Tibial nerve (tissue), 4 donors: ENCODE results near the gene SLC5A6. TPM values are rescaled to one million over a fixed set of nuclear protein-coding genes. Genes with fewer than 3 reads are reported as not detected.

ENCODE experiments used
- DNase-seq, 2 donors: peaks; one replicate each; pipeline ENCODE4 v3.0.0-alpha.2; 2019; ENCODE audit warnings: low spot score in 2 of 2
- H3K27ac ChIP-seq, 4 donors: fragments of 200-600 bp; sonication (generic) in 3 of 4; one replicate each; pipeline ENCODE4 v1.5.1; 2017 to 2019; ENCODE audit warnings: mild to moderate bottlenecking in 1 of 4
- H3K27me3 ChIP-seq, 2 donors: fragments of 200-600 bp; sonication (generic) in 1 of 2; one replicate each; pipeline versions ENCODE4 v1.5.1 to v1.6.0; 2017 to 2019
- H3K36me3 ChIP-seq, 3 donors: fragments of 200-600 bp; sonication (generic); one replicate each; pipeline ENCODE4 v1.5.1; 2018 to 2019
- H3K4me1 ChIP-seq, 4 donors: fragments of 200-600 bp; sonication (generic) in 3 of 4; one replicate each; pipeline ENCODE4 v1.5.1; 2017 to 2019
- H3K4me3 ChIP-seq, 4 donors: fragments of 200-600 bp; sonication (generic) in 3 of 4; one replicate each; pipeline ENCODE4 v1.5.1; 2017 to 2019; ENCODE audit warnings: mild to moderate bottlenecking in 1 of 4, moderate library complexity in 1 of 4
- H3K9me3 ChIP-seq, 4 donors: fragments of 200-600 bp; sonication (generic) in 3 of 4; one replicate each; pipeline ENCODE4 v1.5.1; 2017 to 2019
- EP300 ChIP-seq, 2 donors: sonication (generic); formaldehyde crosslinking; IDR thresholded peaks; one replicate each; pipeline ENCODE4 v1.6.1; 2017; ENCODE audit warnings: antibody characterized with exemption in 2 of 2, mild to moderate bottlenecking in 1 of 2
- POLR2A ChIP-seq, 2 donors: fragments of 450-650 bp; IDR thresholded peaks; one replicate each; pipeline ENCODE4 v1.6.1; 2017; ENCODE audit warnings: antibody characterized with exemption in 2 of 2, mild to moderate bottlenecking in 2 of 2, moderate library complexity in 2 of 2
- WGBS, 2 donors: methylation state at CpG; one replicate each; pipeline ENCODE4 v1.1.5; 2018; 5-methylcytosine and 5-hydroxymethylcytosine counted together
- total RNA-seq, 4 donors: library from RNA; depleted of rRNA; stranded (reverse); fragments of >200 nt; gene quantifications; one replicate each; pipeline ENCODE4 v1.1.0, GENCODE V29; 2016
- TF ChIP-seq, protein P1 (sequence below), 5 experiments: fragments of 200-600 bp in 3 of 5; fragments of 450-650 bp in 2 of 5; sonication (generic) in 3 of 5; IDR thresholded peaks; one replicate each; pipeline ENCODE4 v1.5.1; 2016 to 2019; ENCODE audit warnings: antibody characterized with exemption in 5 of 5, mild to moderate bottlenecking in 3 of 5, moderate library complexity in 2 of 5

The SLC5A6 gene
- total RNA-seq, 4 donors from 2014 or later: 19.0 to 50.0 (median 41.5) TPM

DNA sequence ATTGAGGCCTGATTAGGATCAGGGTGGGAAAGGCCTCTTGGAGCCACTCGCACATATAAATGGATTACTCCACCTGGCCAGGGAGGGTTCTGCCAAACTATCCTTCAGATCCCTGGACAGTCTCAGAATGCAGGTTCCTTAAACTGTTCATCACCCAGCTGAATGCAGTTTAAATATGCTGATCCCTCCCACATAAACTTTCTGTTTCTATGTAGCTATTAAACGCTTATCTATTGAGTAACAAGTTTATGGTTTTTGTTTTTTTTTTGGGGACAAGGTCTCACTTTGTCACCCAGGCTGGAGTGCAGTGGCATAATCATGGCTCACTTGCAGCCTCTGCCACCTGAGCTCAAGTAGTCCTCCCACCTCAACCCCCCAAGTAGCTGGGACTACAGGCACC lies 7.0 kb upstream of the SLC5A6 start:
- Histone ChIP-seq H3K4me3 (no peak overlapping the region), H3K4me1 (peaks cover 0 to 24% (median 3%) of the 10 kb centered on the region in 4 donors), H3K27ac (no peak overlapping the region), H3K36me3 (peaks cover 0 to 68% (median 10%) of the 10 kb centered on the region in 3 donors), H3K27me3 (no peaks in the 10 kb centered on the region), H3K9me3 (no peaks in the 10 kb centered on the region)
- no peak for DNase-seq
- 89 to 92% methylated on average over 2 of the region's 2 CpGs for WGBS, 2 donors
- TF ChIP-seq, protein P1, sequence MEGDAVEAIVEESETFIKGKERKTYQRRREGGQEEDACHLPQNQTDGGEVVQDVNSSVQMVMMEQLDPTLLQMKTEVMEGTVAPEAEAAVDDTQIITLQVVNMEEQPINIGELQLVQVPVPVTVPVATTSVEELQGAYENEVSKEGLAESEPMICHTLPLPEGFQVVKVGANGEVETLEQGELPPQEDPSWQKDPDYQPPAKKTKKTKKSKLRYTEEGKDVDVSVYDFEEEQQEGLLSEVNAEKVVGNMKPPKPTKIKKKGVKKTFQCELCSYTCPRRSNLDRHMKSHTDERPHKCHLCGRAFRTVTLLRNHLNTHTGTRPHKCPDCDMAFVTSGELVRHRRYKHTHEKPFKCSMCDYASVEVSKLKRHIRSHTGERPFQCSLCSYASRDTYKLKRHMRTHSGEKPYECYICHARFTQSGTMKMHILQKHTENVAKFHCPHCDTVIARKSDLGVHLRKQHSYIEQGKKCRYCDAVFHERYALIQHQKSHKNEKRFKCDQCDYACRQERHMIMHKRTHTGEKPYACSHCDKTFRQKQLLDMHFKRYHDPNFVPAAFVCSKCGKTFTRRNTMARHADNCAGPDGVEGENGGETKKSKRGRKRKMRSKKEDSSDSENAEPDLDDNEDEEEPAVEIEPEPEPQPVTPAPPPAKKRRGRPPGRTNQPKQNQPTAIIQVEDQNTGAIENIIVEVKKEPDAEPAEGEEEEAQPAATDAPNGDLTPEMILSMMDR (IDR thresholded peaks at IDR 0.05): no peak
- TF ChIP-seq POLR2A (IDR thresholded peaks at IDR 0.05) (no peak), EP300 (IDR thresholded peaks at IDR 0.05) (no peak)

DNA sequence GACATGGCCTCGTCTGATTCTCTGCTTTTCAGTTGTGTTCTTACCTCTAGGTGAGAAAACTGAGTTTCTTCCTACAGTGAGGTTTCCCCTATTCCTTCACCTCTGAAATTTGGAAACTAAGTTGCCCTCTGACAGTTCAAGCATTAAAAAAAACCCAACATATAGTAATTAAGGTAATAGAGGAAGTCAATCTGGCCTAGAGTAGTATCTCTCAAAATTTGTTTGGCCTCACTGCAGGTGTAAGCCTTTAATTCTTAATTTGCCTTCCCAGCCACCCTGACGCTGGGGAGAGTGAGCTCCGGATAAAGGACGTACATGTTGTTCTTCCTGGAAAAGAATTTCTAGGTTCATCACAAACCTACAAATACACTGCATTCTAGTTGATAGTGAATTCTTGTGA lies 6.5 kb upstream of the SLC5A6 start:
- WGBS, 2 donors: 86 to 93% methylated on average over 4 of the region's 4 CpGs
- no peaks in the 10 kb centered on the region for H3K9me3 ChIP-seq
- H3K36me3 ChIP-seq: peaks cover 0 to 63% (median 7%) of the 10 kb centered on the region in 3 donors
- H3K27ac ChIP-seq: peak overlapping the region in 1 of 4 donors; percentile 84
- DNase-seq: no peak
- H3K4me1 ChIP-seq: peaks cover 0 to 28% (median 3%) of the 10 kb centered on the region in 4 donors
- TF ChIP-seq EP300 (IDR thresholded peaks at IDR 0.05): no peak
- TF ChIP-seq, protein P1 (IDR thresholded peaks at IDR 0.05): no peak
- no peak overlapping the region for H3K4me3 ChIP-seq
- no peaks in the 10 kb centered on the region for H3K27me3 ChIP-seq

DNA sequence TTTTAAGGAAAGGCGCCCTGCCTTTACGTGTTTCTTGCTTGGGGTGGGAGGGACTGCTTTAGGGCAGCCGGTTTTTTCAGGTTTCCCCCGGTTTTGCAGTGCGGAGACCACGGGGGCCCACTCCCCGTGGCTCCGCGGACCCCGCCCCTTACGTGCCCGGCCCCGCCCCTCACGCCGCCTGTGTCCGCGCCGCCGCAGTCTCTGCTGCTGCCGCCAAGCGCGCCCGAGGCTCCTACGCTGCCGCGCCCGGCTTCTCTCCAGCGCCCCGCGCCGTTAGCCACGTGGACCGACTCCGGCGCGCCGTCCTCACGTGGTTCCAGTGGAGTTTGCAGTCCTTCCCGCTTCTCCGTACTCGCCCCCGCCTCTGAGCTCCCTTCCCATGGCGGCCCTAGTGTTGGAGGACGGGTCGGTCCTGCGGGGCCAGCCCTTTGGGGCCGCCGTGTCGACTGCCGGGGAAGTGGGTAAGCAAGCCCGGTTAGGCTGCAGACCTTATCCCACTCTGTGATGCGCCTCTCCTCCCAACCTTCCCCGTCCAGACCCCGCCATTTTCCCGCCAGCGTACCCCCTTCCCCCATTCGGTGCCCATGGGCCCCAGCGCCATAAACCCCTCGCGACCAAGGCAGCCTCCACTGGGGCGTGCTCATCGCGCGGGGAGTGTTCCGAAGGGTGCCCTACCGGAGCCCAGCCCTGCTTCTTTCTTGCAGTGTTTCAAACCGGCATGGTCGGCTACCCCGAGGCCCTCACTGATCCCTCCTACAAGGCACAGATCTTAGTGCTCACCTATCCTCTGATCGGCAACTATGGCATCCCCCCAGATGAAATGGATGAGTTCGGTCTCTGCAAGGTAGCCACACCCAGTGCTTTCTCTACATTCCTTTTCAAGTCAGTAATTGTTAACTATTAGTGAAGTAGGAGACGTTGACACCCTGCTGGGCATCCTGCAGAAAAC lies 5.4 kb upstream of the SLC5A6 start, which contains the start of gene CAD:
Gene CAD, plus strand, starts transcription at position 197 of the 949 bp plus-strand sequence. Its CDS starts 183 bp downstream, at position 380.
- Histone ChIP-seq H3K9me3 (no peaks in the 10 kb centered on the region), H3K4me1 (peaks cover 0 to 38% (median 6%) of the 10 kb centered on the region in 4 donors), H3K27me3 (no peaks in the 10 kb centered on the region), H3K36me3 (peaks cover 0 to 51% (median 7%) of the 10 kb centered on the region in 3 donors), H3K4me3 (peak within 1 kb of the TSS; percentile 42 to 78 (median 57)), H3K27ac (peak within 1 kb of the TSS in 3 of 4 donors; percentile 55 to 84 (median 70))
- WGBS, 2 donors: 2% methylated on average over 58 to 72 of the region's 72 CpGs
- TF ChIP-seq, protein P1 (IDR thresholded peaks at IDR 0.05): peak in 4 of 5 experiments; percentile 25 to 59 (median 48)
- TF ChIP-seq POLR2A (IDR thresholded peaks at IDR 0.05) (no peak), EP300 (IDR thresholded peaks at IDR 0.05) (peak; percentile 16 to 64)
- DNase-seq: peak; percentile 74

DNA sequence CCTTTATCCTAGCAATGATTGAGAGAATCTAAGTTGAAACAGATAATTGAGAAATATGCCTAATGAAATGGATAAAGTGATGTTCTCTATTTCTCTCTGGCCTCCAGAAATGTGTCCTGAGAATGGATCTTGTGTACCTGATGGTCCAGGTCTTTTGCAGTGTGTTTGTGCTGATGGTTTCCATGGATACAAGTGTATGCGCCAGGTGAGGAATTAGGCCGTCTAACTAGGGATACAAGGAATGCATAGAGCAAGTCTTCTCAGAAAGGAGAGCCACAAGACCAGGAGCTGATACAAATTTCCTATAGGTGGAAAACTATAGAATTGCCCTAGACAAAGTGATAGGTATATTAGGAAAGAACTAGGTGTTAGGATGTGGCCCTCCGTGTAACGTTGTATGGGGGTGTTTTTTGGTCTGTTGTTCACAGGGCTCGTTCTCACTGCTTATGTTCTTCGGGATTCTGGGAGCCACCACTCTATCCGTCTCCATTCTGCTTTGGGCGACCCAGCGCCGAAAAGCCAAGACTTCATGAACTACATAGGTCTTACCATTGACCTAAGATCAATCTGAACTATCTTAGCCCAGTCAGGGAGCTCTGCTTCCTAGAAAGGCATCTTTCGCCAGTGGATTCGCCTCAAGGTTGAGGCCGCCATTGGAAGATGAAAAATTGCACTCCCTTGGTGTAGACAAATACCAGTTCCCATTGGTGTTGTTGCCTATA lies 4.5 kb upstream of the SLC5A6 start:
- 83% methylated on average over 13 of the region's 13 CpGs for WGBS, 2 donors
- Histone ChIP-seq H3K27ac (peak overlapping the region in 3 of 4 donors; percentile 55 to 84 (median 70)), H3K4me1 (peaks cover 0 to 38% (median 6%) of the 10 kb centered on the region in 4 donors), H3K9me3 (no peaks in the 10 kb centered on the region), H3K36me3 (peaks cover 0 to 44% (median 7%) of the 10 kb centered on the region in 3 donors), H3K4me3 (peak overlapping the region; percentile 42 to 78 (median 57)), H3K27me3 (no peaks in the 10 kb centered on the region)
- TF ChIP-seq EP300 (IDR thresholded peaks at IDR 0.05): no peak
- TF ChIP-seq POLR2A (IDR thresholded peaks at IDR 0.05): no peak
- TF ChIP-seq, protein P1 (IDR thresholded peaks at IDR 0.05): no peak
- DNase-seq: no peak
